HK-2 (cell line): ENCODE measurements around the gene SMC1A.
A peak's percentile ranks its signal among the peaks of the same experiment; 100 is the strongest.
"Not testable (repeated sequence)": the region's sequence is repeated elsewhere in the genome, so short reads cannot be mapped to it uniquely, and the experiment has no call there.

Experiments used
- DNase-seq: peaks from one replicate; pipeline ENCODE4 v3.0.0-alpha.2; 2018; ENCODE audit not compliant: unreplicated experiment

The SMC1A gene

DNA sequence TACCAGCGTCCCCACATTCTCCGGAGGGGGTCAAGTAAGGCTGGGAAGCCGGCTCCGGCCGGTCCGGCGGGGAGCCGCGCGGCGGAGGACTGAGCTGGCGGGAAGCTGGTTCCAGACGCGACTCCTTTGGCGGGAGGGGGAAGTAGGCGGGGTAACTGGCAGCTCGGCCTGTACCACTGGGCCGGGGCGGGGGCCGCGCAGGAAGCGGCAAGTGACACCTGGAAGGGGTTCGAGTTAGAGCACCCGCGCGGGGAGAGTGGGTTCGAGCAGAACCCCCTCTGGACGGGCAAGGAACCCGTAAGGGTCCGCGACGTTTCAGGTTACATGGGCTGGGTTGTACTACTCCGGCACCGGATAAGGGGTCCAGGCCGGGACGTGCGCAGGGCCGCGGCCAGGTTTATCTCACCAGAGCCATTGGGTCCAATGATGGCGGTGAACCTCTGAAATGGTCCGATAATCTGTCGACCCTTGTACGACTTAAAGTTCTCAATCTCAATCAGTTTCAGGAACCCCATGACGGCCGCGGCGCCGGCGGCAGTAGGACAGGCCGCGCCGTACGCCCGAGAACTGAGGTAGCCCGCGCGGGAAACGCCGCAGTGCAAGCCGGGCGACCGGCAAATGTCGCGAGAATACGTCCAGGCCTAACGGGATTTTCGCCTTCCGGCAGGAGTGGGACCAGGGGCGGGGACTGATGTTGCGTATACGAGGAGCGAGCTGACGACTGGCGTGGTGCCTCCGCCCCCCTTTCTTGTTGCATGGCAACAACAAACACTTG lies at the start of gene SMC1A:
TSS of gene SMC1A (minus strand) at position 569 of the 775 bp plus-strand sequence. CDS start at position 515, 54 bp downstream.
- peak; percentile 96 for DNase-seq

DNA sequence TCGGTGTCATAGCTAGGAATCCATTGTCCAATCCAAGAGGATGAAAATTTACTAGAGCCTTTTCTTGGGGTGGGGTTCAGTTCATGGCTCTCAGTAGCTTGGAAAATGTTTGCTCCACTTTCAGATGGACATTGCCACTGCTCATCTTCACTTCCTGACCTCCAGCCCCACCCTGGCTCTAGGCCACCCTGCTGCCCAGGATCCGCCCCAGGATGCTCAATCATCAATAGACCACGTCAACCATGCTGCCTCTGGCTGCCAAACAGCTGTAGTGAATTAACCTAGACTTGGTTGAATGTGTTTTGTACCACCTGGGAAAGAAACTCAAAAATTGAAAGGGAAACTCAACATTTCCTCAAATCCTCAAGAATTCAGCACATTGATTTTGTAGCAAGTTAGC lies 48.9 kb upstream of the SMC1A start:
- DNase-seq, result no peak

DNA sequence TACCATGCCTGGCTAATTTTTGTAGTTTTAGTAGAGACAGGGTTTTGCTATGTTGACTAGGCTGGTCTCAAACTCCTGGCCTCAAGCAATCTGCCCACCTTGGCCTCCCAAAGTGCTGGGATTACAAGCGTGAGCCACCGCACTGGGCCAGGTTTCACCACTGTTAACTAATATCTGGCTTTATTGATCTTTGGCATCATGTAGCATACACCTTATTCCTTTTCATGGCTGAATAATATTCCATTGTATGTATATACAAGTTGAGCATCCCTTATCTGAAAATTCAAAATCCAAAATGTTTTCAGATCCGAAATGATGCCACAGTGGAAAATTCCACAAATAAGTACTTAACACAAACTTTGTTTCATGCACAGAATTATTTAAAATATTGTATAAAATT lies 46.2 kb upstream of the SMC1A start:
- not testable (repeated sequence) for DNase-seq

DNA sequence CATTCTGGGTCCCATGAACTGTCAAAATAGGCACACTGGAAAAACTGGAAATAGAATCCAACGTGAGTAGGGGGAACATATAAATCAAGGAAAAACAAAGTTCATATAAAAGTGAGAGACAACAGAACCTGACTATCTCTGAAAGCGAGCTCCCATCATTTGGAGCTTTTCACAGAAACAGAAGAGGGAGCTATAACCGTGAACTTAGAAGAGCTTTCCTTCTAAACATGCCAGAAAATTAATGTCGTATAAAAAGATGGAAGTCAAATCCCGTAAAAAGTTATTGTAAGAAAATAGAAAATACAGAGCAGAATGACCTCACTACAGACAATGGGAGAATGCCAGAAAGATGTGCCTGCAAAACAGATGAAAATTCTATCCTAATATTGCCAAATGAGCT lies 35.6 kb upstream of the SMC1A start:
- no peak for DNase-seq

DNA sequence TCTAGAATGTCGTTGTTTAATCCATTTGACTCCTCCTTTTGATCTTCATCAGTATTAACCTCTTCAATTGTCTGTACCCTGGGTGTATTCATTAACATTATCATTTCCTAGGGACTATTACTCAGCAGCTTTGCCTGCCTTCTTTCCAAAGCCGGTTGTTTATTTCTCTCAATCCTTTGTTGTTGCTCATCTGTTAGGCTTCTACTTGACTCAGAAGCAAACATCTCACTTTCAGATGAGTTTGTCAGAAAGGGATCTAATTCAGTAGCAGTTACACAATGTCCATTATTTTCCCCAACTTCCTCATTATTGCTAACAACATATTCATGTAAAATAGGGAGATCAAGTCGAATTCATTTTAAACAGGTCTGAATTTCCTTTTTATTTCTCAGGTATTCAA lies 33.8 kb upstream of the SMC1A start:
- DNase-seq, result no peak

DNA sequence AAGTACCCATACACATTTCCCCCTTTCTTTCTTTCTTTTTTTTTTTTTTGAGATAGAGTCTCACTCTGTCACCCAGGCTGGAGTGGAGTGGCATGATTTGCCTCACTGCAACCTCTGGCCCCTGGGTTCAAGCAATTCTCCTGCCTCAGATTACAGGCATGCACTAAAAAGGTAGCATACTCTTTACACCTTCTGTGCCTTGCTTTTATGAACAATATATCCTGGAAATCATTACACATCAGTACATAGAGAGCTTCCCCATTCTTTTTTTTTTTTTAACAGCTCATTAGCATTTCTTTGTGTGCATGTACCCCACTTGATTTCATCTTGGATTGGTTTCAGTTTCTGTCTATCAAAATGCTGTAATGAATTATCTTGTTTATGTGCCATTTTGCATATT lies 30.4 kb upstream of the SMC1A start:
- DNase-seq, result no peak

DNA sequence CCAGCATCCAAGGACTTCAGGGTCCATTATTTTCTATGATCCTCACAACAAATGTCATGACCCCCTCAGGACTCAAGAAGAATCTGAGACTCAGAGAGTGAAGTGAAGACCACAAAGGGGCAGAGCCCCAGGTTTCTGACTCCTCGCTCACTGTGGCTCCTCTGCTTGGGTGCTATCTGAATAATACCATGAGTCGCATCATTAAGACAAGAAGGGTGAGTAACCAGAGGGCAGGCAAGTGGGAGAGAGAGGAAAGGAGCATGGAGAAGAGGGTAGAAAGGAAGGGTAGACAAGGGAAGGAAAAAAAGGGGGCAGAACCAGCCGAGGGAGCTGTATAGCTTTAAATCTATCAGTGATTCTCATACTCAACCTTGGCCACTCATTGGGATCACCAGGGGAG lies 27.2 kb upstream of the SMC1A start:
- no peak for DNase-seq

DNA sequence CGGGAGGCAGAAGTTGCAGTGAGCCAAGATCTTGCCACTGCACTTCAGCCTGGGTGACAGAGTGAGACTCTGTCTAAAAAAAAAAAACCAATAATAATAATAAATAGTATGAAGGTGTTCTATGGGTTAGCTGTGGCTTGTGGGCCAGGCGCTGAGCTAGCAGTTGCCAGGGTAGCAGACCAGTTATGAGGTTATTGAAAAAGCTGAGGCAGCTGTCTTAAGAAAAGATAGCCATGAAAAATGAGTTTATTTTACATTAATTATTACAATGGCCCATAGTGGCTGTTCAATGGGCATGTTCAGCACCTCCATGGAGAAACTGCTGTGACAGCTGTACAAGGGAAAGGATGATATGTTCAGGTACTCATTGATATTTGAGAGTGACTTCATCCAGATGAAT lies 25.0 kb upstream of the SMC1A start:
- DNase-seq, result no peak

DNA sequence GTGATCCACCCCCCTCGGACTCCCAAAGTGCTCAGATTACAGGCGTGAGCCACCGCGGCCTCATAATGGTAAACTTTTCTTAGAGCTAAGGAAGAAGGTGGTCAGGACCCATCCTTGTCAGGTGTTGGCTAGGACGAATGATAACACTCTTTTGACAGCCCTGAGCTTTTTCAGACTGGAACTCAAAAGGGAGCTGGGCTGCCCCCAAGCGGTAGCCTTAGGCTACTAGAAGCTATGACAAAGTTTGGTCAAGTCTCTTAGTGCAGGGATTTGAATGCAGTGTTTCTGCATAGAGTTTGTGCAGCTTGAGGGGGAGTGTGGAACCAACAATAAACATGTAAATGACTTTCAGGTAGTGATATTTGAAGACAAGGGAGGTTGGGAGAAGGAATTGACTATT lies 23.5 kb upstream of the SMC1A start:
- peak; percentile 11 for DNase-seq

DNA sequence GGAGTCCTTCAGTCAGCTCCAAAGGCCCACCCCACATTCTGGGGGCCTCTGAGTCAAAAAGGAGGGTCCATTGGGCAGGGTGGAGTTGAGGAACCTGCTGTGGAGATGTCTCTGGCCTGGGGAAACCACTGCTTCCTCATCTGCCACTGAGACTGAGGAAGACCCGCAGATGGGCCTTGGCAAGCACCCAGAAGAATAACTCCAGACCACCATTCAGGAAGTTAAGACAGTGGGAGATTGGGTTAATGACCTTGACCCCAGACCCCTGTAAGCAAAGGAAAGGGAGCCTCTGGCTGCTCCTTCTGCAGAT lies 19.8 kb upstream of the SMC1A start:
- no peak for DNase-seq

DNA sequence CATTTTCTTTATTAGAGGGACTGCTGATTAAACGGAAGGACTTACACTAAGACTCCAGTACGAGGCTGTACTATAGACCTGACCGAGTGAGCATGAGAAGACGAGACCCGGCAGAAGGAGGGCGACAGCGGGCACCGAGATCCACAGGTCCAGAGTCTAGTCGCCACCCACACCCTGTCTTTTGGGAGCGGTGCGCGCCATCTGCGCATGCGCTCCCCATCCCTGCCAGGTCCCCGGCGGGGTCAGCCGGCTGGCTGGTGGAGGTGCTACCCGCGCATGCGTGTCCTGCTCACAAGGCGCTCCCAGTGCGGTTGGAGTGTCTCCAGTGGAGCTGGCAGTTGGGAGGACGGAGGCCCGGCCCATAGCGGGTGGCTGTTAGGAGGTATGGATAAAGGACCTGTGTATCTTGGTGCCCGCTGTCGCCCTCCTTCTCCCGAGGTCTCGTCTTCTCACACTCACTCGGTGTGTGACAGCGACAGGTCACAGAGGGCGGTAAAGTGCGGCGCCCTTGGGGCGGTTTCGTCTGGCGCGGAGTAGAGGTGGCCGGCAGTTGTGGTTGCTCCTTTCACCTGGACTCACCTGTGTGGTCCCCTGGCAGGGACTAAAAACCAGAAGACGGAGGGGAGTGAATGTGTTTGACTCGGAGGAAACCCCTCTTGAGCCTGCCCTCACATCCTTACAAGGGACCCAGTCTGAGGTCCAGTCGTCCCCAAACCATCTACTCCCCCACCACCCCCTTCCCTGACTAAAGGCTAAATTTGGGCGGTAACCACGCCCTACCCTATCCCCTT lies 19.3 kb upstream of the SMC1A start:
- DNase-seq, result peak; percentile 19

DNA sequence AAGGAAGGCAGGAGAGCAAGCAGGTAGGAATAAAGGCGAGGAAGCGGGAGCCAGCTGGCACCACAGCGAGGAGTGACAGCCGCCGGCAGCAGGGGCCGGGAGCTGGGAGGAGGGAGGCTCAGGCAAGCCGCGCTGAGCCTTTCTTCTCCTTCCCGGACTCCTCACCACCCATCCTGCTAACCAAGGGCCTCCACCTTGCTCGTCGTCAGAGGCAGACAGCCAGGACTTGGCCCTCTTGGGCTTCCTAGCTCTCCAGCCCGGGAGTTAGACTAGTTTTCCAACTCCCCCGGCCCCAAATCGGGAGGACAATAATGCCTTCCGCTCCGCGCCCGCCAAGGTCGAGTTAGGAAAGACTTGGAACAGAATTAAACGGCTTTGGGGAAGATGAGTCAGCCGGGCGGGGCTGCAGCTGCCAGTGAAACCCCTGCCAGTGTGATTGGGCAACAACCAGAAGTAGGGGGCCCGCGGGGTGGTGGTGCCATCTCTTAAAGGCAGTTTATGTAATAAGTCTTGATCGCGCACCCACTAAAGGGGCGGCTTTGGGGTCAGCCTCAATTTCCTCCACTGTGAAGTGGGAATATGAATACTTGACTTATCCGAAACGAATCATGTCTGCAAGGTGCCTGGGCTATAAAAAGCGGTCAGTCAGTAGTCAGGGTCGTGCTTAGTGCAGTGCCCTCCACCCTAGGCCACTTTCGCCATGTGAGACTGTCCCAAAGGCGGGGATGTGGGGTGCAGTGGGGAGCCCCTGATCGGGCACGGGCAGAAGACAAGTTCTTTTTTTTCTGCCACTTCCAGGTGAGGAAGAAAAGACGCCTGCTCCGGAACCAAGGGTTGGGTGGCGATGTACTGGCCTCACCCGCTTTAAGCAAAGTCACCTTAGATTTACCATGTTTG lies 18.4 kb upstream of the SMC1A start:
- DNase-seq, result no peak

DNA sequence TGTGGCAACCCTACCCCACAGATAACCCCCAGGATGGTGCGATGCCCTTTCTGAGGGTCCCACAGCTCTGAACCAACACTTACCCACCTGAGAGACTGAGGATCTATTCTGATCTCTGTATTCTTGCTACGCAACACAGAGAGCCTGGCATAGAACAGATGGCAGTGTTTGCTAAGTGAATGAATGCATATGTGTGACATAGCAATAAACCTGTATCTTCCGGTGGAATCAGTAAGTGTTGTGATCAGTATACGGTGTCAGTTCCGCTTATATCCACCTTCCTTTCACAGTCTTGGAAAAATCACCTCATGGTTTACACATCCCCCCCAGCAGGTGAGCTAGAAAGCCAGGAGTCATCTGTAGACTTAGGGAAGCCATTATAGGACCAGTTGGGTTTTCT lies 17.6 kb upstream of the SMC1A start:
- no peak for DNase-seq

DNA sequence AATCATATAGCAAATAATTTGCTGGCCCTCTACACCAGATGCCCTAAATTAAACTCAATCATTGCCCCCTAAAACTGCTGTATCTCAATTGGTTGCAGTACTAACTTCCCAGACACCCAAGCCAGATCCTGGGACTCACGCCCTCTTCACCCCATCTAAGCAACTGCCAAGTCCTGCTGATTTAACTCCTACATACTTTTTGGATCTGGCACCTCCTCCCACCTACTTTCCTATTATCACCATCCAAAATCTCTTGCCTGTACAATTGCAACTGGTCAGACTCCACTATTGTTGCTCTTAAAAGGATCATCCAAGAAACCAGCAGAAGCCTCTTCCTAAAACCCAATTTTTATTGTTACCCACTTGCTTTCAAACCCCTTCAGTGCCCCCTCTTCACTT lies 16.4 kb upstream of the SMC1A start:
- no peak for DNase-seq

DNA sequence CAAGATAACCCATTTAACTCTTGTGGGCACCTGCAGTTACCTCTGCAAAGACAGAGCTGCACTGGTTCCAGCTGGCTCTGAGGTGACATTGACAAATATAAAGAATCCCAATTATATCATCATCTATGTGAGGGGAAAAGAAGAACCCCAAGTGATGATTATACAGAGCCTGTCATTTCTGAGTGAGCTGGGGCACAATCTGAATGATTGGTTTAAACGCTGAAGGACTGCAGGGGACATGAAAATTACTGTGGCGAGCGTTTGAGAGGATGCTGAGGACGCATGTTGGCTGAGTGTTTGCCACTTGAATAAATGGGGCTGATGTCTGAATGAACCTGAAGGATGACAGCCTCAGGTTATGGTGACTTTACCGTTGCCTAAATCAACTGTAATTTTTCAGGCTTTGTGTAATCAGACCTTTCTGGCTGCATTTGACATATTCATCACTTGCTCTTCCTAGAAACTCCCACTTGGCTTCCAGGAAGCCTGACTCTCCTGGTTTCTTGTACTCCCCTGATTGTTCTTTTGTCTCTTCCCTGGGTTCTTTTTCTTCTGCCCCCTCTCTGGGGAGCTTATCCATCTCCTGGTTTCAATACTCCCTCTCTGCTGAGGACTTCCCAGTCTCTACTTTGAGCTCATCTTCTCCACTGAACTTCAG lies 15.8 kb upstream of the SMC1A start:
- no peak for DNase-seq

DNA sequence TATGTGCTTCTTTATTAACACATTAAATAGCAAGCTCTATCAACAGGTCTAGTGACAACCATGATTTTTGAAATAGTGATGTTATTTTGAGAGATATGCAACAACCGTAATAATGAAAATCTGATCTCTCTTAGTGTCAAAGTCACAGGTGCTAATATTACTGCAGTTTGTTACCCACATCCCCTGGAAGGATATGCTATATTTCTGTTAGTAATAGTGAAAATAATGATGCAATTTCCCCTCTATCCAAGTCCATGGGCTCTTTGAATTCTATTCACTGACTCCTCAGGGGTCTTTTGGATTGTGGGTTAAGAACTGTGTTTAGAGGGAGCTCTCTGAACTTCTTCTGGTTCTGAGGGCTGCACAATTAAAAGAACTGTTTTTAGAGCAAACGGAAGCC lies 14.8 kb upstream of the SMC1A start:
- no peak for DNase-seq

DNA sequence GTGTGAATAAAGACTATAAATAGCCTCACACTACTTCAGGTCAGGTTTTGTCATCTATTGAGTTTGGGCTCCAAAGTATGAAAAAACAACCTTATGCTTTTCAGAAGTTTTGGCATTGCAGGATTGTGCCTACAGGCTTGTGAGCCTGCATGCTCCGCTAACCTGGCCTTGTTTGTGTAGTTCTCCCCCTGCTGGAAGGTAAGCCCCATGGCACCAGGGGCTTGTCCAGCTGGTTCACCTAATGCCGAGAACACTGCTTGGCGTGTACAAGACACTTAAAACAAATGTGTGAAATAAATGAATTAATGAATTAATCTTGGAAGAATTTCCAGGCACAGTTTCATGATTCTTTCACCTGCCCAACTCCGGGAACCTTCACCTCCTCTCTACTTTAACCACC lies 13.5 kb upstream of the SMC1A start:
- DNase-seq, result peak; percentile 32

DNA sequence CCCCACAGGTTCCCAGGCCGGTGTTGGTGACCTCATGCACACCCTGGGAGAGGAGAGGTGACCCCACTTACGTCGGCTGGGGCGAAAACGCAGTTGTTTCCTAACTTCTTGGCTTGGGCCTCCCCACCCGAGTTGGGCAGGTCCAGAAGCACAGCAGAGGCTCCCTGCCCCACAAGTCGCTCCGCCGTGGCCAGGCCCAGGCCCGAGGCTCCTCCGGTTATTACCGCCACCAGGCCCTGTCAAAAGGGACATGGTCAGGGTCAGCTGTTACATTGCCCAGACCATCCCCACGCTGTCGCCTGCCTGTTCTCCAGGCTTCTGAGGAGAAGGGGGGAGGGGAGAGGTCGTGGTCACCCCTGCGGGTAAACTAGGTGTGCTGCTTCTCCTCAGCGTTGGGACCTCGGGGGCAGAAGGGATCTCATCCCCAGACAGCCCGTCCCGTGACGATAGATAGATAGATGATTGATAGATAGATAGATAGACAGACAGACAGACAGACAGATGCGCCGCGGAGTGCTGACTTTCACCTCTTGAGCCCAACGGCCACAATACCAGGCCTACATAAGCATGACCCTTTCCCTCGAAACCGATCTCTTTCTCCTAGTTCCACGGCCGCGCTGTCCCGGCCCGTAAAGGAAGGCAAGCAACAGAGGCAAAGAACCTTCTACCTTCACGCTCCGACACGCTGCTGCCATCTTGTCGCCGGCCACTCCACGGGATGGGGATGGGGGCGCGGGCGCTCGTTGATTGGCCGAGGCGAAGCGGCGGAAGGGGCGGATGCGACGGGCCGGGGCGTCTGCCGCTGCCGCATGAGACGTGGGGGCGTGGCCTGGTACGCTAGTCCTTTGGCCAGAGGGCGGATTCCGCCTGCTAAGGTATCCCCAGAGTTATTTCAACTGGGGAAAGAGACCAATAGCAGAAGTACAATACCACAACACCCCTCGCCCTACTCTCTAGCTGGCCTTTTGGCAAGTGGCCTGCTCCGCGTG lies 11.5 kb upstream of the SMC1A start, which contains the start of gene HSD17B10:
TSS of gene HSD17B10 (minus strand) at position 720 of the 989 bp plus-strand sequence. CDS start at position 695, 25 bp downstream.
- DNase-seq, result peak; percentile 85

DNA sequence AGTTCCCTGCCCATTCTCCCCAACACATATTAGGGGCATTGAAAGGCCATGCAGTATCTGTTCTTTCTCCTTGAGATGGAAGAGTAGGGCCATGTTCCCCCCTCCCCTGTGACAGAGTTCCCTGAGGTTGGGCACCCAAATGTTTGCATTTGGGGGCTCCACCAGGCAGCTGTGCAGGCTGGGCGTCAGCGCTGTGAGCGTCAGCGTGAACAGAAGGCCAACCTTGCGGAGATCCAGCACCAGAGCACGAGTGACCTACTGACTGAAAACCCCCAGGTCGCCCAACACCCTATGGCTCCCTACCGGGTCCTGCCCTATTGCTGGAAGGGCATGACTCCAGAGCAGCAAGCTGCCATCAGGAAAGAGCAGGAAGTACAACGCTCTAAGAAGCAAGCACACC lies 7.8 kb upstream of the SMC1A start:
- DNase-seq, result no peak

DNA sequence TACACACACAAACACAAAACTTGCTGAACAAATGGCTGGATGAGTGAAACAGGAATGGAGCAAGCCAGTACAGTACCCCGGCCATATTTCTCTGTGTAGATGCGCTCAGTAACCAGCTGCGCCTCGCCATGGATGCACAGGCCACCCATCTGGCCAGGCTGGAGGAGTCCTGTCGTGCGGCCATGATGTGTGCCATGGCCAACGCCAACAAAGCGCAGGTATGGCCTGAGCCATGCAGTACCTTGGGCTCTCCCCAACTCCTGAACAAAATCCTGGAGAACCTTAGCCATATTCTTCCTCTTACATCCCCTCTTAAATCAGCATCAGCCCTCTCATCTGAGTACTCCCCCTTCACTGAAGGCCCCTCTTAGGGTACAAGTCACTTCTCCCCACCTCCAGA lies 7.3 kb upstream of the SMC1A start:
- no peak for DNase-seq
